Left lobe of liver (tissue), 2 donors: Measurements from ENCODE around the gene GCHFR. TPM values are rescaled to one million over a fixed set of nuclear protein-coding genes. Genes with fewer than 3 reads are reported as not detected.

Source experiments
- ATAC-seq: fragments of 200-7000 bp; cut with Tn5 transposase; one replicate; pipeline ENCODE4 v1.9.1; 2020; ENCODE audit warnings: mild to moderate bottlenecking, moderate library complexity
- DNase-seq: peaks from one replicate; pipeline ENCODE4 v3.0.0-alpha.2; 2020; ENCODE audit warnings: low spot score
- total RNA-seq: library from RNA; stranded (reverse); gene quantifications from one replicate; pipeline ENCODE4 v1.2.1, GENCODE V29; 2021
- donor health status: DM: no; HTN: no; CAD: no; lungs with moderate emphysema.
- donor health status: DM: no; HTN: yes; CAD: no.

Gene GCHFR
- total RNA-seq, 1 donor from 2014 or later: 106 TPM

DNA sequence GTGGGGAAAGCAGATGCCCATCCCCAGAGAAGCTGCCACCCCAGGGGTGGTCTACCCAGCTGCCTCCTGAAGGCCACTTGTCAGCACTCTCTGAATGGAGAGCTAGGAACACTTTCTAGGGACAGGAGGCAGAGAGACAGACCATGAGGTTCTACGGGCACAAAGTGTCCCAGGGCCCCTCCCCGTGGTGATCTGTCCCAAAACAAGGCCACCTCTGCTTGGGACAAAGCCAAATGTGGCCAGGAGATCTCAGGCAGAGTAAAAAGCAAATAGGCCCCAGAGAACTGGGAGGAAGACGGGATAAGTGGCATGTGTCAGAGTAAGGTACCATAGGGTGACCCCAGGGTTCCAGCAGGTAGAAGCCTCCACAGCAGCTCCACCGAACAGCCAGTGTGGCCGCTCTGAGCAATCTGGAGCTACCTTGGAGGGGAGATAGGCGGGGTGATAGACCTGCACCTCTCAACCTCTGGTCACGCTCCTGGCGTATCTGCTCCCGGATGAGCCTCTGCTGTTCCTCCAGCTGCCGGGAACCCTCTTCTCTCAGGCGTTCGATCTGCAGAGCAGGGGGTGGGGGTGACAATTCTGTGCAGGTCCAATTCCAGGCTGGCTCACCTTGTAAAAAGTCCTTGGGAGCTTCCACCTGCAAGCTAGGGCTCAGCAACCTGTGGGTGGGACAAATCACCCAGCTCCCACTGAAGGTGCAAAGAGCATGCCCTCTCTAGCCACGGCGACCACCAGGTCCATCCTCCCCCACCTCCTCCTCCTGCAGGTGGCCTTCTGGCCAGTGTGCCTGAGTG, 12.1 kb downstream of the GCHFR start:
- ATAC-seq (peak; percentile 56), DNase-seq (peak; percentile 84)

DNA sequence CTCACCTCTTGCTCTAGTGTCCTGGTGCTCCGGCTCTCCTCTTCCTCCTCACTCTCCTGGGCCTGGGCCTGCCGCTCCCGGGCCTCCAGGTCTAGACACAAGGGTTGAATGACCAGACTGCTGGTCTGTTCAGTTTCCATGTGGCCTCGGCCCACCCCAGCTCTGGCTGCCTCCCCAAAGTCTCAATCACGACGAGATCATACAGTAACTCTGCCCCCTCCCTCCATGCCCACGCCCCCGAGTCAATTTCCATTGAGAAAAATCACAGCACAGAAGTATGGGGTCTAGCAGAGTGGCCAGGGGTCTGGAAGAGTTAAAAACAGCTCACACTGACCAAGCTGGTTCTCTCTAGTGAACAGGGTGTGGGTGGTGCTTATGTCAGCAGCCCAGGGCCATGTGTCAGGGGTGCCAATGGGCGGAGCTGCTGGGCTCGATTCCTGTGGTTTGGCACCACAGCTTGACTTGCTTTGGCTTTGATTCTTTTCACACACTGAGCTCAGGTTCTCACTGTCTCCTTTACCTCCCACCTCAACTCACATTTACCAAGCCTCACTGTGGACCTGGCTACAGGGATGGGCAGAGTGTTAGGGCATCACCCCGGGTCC, 12.8 kb downstream of the GCHFR start:
- ATAC-seq (peak; percentile 92), DNase-seq (peak; percentile 89)

DNA sequence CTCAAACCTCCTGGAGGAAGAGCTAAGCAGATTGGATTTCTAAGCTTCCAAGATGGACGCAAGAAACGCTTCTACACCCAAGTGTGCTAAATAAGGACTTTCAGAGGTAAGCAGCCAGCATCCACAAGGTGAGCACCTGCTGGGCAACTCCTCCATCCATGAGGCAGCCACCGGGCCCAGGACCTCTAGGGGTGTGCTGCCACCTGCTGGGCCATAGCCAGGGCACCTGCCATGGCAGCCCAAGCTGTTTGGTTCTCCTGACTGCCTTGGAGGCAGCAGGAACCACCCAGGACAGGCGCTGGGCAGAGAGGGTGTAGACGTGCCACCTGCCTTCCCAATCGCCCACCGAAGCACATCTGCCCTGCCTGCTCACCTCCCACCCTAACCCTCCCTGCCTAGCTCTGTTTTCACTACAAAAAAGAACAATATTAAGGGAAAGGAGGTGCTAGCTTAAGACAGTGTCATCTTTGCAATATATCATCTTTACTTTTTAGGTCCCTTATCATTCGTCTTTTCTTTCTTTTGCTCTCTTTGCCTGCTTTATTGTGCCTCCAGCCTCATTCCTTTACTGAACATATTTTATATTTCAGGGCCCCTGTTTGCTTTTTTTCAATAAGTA, 18.9 kb downstream of the GCHFR start:
- DNase-seq (peak; percentile 81), ATAC-seq (peak; percentile 96)

DNA sequence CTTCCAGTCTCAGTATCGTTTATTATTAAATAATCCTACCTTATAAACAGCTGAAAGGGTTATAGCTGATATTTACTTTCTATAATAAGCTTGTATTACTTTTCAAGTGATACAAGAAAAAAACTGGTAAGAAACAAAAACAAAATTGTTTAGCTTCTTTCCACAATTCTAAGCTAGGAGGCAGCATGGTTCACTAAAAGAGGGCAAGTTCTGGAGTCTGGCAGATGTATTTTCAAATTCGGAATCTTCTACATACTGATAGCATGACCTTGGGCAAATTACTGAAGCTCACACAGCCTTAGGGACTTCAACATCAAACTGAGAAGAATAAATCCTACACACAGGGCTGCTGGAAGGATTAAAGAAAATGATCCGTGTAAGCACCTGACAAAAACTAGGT, 21.3 kb downstream of the GCHFR start:
- DNase-seq (no peak), ATAC-seq (peak; percentile 42)

DNA sequence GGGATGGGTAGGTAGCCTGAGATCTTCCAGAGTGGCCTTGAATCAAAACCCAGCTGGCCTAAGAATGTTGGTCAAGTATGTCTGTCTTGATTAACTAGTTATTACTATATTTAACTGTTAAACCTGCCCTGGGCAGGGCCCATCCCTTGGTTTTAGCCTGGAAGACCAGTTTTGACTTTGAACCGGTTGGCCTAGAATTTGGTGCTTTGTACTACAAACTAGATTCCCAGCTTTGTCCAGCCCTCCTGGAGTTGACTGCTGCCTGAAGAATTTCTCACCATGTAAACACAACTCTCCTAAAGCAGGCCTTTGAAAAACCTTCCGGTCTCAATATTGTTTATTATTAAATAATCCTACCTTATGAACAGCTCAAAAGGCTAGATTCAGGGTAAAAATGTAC, 21.9 kb downstream of the GCHFR start:
- DNase-seq (no peak), ATAC-seq (peak; percentile 41)

DNA sequence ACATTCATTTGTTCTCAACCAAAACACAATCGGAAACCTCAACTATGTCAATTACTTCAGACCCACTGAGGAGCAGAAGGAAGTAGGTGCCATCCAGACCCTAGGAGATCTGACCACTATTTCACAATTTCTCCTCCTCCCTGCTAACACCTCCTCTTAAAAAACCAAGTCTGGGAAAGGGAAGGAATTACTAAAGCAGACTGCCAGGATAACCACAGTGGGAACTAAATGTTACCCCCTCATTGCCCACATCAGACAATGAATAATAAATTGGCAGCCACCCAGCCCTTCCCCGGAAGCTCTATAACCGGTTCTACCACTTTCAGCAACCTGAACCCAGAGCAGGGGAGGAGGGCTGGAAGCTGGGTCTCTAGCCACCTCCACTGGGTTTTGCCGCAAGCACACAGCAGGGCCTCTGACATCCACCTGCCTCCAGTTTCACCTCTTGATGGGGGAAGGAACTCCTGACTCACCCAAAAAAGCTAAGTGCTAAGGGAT, 23.5 kb downstream of the GCHFR start:
- DNase-seq (no peak), ATAC-seq (no peak)

DNA sequence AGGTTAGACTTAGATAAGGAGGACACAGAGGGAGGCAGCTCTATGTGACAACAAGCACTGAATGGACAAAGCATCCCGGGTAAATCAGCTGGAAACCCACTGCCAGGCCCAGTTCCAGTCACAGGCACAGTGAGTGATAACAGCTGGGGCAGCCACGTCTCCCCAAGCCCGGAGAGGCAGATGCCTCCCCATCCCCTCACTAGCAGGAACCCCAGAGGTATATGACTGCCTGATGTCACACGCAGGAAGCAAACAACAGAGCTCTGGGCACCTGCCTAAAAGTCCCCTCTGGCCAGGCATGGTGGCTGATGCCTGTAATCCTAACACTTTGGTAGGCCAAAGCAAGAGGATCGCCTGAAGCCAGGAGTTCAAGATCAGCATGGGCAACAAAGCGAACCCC, 24.1 kb downstream of the GCHFR start:
- DNase-seq: no peak

DNA sequence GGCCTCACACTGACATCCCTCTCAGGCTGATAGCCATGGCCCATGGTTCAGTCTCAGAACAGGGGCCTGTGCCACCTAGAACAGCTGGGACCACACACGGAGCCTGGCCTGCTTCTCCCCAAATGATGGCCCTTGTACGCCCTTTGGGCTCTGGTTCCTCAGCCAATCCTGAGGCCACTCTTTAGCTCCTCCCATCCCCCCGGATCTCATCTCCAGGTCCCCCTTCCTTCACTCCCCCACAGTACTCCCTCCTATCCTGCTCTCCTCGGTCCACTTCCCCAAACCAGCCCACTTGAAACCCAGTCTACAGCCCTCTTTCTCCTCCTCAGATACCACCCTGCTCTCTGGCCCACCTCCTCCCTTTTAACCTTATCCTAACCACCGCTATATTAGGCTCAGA, 25.3 kb downstream of the GCHFR start:
- DNase-seq: no peak
- no peak for ATAC-seq

More for the DNA sequence above, 24.1 kb downstream of the GCHFR start:
- no peak for ATAC-seq

DNA sequence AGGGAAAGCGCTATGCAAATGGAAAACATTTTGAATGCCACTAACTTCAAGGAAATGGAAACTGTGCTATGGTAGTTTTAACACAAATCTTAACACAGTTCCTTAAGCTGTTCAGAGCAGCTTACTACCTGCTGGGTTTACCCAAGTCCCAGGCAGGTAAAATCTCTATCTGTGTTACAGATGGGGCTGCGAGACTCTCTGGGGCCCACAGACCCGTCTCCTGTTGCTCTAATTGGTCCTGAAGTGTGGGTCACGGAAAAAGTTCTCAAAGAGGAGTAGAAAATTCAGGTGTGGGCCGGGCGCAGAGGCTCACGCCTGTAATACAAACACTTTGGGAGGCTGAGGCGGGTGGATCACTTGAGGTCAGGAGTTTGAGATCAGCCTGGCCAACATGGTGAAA, 26.1 kb downstream of the GCHFR start:
- DNase-seq: no peak
- no peak for ATAC-seq

DNA sequence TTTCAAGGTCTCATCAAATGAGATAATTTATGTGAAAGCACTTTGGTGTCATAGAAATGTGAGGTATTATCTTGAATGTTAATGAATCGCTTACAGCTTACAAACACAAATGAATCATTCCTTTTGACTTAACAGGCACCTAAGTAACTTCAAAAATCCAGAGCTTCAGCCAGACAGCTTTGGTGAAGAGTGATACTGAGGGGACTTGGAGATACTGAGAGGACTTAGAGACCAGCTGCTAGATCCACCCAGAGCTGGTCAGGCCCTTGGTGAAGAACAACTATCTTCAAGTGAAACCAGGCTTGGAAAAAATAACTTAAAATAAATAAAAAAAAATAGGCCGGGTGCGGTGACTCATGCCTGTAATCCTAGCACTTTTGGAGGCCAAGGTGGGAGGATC, 26.9 kb downstream of the GCHFR start:
- no peak for ATAC-seq
- no peak for DNase-seq

DNA sequence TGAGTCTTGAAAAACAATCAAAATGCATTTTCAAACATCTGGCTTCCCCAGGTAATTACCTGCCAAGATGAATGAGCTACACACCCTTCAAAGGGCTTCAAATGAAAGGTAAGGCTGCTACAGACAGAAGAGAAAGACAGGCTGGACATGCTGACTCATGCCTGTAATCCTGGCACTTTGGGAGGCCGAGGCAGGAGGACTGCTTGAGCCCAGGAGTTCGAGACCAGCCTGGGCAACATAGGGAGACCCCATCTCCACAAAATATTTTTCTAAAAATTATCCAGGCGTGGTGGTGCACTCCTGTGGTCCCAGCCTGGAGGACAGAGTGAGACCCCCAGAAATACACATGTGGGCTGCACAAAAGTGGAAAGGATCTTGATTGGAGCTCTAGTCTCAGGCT, 28.5 kb downstream of the GCHFR start:
- no peak for ATAC-seq

DNA sequence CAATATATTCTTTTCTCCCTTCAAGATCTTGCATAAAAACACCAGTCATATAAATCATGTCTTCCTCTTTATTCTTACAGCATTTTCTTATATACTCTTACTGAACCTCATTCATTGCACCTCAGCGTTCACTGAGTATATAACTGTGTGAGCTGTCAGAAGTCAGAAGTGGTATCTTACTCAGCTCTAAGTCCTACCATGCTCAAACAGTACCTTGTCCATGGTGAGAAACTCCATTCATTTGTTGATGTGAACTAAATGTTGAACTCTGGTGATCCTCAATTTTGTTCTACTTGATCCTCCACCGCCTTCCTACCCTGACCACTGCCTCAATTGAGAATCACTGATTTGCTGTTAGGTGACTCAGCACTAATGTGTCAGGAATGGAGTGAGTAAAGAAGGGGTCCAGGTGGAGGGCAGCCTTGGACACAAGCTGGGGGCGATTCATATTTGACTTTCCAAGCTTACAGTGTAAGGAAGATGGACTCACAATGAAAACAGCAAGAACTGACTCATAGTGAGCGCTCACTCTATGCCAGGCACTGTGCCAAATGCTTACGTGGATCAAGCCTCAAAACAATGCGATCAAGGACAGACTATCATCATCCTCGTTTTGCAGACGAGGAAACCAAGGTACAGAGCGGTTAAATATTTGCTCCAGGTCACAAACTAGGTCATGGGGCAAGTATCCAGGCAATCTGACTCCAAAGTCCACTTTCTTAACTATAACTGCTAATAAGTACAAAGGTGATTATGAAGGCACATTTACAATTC, 29.5 kb downstream of the GCHFR start:
- DNase-seq (peak; percentile 90), ATAC-seq (peak; percentile 90)

More for the DNA sequence above, 28.5 kb downstream of the GCHFR start:
- no peak for DNase-seq

DNA sequence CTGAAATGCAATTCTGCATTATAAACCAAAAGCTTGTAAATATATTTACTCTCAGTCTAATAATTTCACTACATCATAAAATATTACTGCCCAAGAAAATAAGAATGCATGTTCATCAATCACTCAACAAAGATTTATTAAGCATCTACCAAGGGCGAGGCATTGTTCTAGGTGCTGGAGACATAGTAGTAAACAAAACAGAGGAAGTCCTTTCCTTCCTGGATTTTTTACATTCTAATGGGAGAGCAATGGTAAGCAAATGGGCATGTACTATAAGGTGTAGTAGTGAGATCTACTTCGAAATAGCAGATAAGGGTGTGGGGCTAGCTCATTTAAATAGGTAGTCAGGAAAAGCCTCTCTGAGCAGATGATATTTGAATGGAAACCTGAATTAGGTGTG, 32.2 kb downstream of the GCHFR start:
- ATAC-seq (no peak), DNase-seq (no peak)

DNA sequence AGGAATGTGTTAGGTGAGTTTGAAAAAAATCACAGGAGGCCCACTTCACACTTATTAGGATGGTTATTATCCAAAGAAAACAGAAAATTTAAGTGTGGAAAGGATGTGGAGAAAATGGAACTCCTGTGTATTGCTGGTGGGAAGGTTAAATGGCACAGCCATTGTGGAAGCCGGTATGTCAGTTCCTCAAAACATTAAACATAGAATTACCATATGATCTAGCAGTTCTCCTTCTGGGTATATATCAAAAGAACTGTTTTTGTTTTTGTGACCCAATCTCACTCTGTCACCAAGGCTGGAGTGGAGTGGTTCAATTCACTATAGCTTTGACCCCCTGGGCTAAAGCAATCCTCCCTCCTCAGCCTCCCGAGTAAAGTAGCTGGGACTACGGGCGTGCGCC, 32.6 kb downstream of the GCHFR start:
- DNase-seq (no peak), ATAC-seq (no peak)

DNA sequence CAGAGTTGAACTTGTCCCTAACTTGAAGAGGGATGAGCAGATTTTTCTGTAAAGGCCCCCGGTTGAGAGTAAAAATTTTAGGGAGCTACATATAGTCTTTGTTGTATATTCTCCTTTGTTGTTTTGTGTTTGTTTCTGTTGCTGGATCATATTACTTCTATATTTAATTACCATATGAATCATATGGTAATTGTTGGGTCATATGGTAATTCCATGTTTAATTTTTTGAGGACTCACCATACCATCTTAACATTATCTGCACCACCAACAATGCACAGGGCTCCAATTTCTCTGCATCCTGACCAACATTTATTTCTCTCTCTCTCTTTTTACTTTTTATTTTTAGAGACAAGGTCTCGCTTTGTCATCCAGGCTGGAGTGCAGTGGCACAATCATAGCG, 35.7 kb downstream of the GCHFR start:
- DNase-seq (no peak), ATAC-seq (no peak)

DNA sequence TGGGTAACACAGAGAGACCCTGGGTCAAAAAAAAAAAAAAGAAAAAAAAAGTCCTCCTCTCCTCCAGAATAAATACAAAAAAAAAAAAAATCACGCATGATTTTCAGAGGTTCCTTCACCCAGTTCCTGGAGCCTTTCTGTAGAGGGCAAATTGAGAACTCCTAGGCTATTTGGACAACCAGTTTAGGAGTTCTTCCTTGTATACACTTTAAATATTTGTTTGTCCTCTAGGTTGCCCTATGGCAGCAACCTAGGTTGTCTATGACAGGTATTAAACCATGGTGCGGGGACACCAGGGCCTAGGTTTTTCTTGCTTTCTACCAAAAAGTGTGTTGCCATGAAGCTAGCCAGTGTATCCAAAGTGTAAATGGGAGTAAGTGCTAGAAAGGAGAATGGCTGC, 39.2 kb downstream of the GCHFR start:
- no peak for DNase-seq

DNA sequence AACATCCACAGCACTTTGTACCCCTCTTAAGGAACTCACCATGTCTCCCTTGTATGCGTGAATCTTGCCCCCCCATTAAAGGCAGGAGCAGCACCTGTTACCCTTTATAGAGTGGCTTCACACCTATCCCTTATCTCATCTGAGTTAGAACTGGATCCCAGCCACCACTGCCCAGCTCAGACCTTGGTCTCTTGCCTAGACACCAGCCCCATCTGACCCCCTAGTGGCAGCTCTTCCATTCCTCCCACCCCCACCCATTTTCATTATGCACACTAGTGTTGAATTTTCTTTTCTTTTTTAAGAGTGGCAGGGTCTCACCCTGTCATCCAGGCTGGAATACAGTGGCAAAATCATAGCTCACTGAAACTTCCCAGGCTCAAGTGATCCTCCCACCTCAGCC, 39.8 kb downstream of the GCHFR start:
- DNase-seq (peak; percentile 62), ATAC-seq (peak; percentile 25)

More for the DNA sequence above, 39.2 kb downstream of the GCHFR start:
- ATAC-seq: peak; percentile 5

DNA sequence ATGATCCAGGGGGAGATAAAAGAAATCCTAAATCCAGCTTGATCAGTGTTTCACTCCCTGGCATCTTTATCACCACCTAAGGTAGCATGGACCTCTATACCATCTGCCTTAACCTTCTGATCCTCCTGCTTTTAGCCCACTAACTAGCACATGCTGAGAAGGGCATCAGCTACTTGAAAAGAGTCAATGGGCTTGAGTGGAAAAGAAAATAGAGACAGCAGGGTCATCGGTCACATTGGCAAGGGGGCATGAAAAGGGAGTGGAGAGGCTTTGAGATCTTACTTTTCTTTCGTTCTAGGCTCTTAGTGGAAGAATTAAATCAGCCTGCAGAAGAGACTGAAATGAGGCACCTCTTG, 42.8 kb downstream of the GCHFR start:
- ATAC-seq: no peak

DNA sequence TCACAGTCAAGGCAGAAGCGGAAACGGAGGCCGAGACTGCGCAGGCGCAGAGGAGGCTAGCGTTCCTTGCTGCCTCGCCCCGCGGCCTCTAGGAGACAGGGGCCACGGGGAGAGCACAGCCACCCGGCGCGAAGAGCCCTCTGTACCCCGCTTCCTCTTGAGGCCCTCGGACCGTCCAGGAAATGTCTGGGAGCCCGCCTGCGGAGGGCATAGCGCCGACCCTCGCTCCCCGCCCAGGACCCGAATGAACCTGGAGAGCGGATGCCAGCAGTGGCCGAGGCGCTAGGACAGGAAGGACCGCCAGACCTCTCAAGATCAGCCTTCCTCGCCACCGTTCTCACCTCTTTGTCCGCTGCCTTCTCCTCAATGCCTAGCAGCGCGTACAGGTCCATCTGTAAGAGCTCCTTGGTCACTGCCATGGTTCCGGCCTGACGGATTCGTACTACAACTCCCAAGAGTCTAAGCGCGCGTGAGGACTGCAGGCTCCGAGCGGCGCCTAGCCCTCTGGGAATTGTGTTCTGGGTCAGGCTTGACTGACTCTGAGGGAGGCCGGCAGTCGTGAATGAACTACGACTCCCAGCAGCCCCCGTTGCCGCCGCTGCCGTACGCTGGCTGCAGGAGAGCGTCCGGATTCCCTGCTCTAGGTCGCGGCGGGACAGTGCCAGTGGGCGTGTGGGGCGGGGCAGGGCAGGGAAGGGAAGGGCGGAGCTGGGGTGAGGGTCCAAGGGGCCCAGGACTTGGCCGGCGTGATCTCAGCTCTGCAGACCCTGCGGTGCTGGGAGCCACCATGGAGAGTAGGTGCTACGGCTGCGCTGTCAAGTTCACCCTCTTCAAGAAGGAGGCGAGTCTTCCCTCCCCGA, 43.4 kb downstream of the GCHFR start, which contains the start of the genes DNAJC17 and ZFYVE19:
Gene DNAJC17 (minus strand): TSS at position 446 of the 860 bp plus-strand sequence. CDS start 27 bp downstream, at position 419.
Gene ZFYVE19 (plus strand): TSS at position 62 of the 860 bp plus-strand sequence. CDS start 501 bp downstream, at position 563.
- peak; percentile 98 for DNase-seq
- peak; percentile 91 for ATAC-seq

More for the DNA sequence above, 42.8 kb downstream of the GCHFR start:
- no peak for DNase-seq

DNA sequence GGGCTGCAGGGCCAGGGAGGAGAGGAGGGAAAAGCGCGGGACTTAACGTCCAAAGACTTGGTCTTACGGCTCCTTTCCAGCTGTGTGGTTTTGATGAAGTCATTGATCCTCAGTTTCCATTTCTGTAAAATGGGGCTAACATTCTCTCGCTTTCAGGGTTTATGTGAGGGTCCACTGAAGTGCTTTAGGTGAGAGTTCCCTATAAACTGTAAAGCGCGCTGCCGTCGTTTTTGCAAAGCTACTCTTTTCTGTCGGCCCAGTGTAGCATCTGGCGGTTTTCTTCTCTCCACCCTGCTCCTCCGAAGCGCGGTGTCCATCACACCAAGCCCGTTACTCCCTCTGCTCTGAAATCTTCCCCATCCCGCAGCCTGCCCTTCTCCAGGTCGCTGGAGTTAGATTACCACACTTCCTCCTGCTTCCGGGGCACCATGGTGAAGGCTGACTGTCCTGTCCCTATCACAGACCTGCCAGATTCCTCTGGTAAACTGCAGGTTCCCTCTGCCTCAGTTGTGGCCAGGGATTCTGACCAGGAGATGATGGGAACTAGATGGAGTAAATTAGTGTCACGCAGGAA, 44.1 kb downstream of the GCHFR start:
- DNase-seq: no peak

More for the DNA sequence above, 44.1 kb downstream of the GCHFR start:
- ATAC-seq: peak; percentile 5
